GM18507 (cell line): ENCODE results near the gene ITGA8.
"Not testable (repeated sequence)": the region's sequence is repeated elsewhere in the genome, so short reads cannot be mapped to it uniquely, and the experiment has no call there.

Experiments
- DNase-seq: peaks from one replicate; pipeline ENCODE4 v3.0.0; 2011; ENCODE audit warnings: low read depth; ENCODE audit not compliant: insufficient read length; ENCODE audit errors: extremely low spot score
- FAIRE-seq: peaks from 2 replicates; lab custom pipeline; 2011; peaks lifted over from hg19 to GRCh38; lab: Jason Lieb, UNC

ITGA8 gene

GRCh38 chr10:15703151-15703880, 16.4 kb downstream of the ITGA8 start:
- DNase-seq, result no peak
- no peak for FAIRE-seq

DNA sequence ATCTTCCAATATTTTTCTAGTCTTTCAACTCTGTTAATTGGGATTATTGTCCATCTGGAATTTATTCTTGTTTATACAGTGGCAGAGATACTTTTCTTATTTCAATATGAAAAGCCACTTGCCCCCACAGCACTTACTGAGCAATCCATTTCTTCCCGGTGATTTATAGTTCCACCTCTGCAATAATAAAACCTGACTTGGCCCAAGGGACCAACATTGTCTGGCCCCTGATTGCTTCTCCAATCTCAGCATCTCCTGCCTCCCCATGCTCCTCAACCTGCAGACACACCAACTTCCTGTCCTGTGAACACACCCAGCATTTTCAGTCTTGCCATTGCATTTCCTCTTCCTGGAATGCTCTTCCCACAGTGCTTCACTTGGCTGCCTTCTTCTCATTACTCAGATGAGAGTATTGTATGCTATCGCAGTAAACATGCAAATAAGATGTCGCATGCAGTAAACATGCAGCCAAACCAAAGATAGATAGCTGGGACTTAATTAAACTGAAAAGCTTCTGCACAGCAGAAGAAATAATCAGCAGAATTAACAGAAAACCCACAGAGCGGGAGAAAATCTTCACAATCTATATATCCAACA, 19.5 kb downstream of the ITGA8 start:
- FAIRE-seq (no peak), DNase-seq (no peak)

GRCh38 chr10:15695852-15696251, 23.9 kb downstream of the ITGA8 start:
- FAIRE-seq, result no peak
- no peak for DNase-seq

- DNase-seq (no peak), FAIRE-seq (no peak)
Measured at GRCh38 chr10:15690031-15690430, 29.7 kb downstream of the ITGA8 start.

- DNase-seq (no peak), FAIRE-seq (no peak)
Measured at GRCh38 chr10:15684768-15685167, 35.0 kb downstream of the ITGA8 start.

DNA sequence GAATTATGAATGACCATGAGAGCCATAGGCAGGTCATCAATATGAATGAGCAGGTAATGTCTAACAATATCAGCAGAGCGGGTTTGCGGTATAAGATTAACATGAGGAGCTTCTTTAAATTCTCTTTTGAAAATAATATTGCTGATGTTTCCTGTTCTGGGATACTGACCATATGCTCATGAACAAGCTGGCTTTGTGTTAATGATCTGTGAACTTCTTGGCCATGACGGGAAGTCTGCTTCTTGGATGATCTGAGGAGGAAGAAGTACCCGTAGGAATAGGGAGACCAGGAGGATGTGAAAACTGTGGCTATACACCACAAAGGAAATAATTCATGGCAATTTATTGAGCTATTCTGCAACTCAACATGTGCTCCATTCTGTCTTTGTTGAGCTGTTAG, 38.6 kb downstream of the ITGA8 start:
- FAIRE-seq, result no peak
- DNase-seq, result no peak

GRCh38 chr10:15678851-15679250, 40.9 kb downstream of the ITGA8 start:
- FAIRE-seq (no peak), DNase-seq (no peak)

DNA sequence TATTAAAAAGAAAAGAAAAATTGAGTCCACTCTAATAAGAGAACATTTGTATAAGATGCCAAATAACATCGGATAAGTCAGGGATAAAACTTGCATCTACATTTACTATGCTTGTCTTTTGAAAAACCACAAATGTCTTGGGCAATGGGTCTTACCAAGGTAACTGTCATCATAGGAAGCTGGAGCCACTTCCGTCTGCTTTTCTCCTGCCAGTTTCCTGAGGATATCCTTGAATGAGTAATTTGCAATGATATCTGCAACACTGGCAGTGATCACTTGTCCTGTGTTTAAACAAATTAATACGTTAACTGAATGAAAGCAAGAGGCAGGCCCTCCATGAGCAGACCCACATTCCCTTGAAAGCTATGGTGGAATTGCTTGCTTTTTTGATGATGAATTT, 47.3 kb downstream of the ITGA8 start:
- DNase-seq (no peak), FAIRE-seq (no peak)

- no peak for DNase-seq
- no peak for FAIRE-seq
Measured at GRCh38 chr10:15670880-15671279, 48.8 kb downstream of the ITGA8 start.

GRCh38 chr10:15661574-15661973, 58.1 kb downstream of the ITGA8 start:
- FAIRE-seq, result no peak
- DNase-seq, result no peak

GRCh38 chr10:15660990-15661389, 58.7 kb downstream of the ITGA8 start:
- DNase-seq (no peak), FAIRE-seq (no peak)

GRCh38 chr10:15658069-15658702, 61.5 kb downstream of the ITGA8 start:
- DNase-seq (no peak), FAIRE-seq (no peak)

- FAIRE-seq (no peak), DNase-seq (no peak)
Measured at GRCh38 chr10:15652757-15653156, 67.0 kb downstream of the ITGA8 start.

- no peak for DNase-seq
- FAIRE-seq, result no peak
Measured at GRCh38 chr10:15652117-15652516, 67.6 kb downstream of the ITGA8 start.

DNA sequence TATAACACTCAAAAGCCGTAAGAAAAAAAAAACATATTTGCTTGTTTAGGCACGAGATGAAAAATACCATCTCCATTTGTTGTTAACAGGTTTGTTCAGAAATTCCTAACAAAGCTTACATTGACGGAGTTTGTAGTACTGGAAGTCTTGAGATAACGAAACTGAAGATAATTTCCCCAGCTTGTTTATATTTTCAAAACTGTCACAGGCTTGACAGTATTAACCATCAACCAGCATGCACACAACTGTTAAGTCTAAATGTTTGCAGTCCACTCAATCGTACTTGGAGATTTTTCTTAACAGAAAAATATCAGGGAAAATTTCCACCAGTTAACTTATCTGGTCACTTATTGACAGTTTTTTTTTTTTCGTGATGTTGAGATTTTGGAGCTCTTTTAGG, 68.5 kb downstream of the ITGA8 start:
- DNase-seq, result no peak

GRCh38 chr10:15642095-15642494, 77.6 kb downstream of the ITGA8 start:
- no peak for DNase-seq
- no peak for FAIRE-seq

More for the DNA sequence above, 68.5 kb downstream of the ITGA8 start:
- no peak for FAIRE-seq

DNA sequence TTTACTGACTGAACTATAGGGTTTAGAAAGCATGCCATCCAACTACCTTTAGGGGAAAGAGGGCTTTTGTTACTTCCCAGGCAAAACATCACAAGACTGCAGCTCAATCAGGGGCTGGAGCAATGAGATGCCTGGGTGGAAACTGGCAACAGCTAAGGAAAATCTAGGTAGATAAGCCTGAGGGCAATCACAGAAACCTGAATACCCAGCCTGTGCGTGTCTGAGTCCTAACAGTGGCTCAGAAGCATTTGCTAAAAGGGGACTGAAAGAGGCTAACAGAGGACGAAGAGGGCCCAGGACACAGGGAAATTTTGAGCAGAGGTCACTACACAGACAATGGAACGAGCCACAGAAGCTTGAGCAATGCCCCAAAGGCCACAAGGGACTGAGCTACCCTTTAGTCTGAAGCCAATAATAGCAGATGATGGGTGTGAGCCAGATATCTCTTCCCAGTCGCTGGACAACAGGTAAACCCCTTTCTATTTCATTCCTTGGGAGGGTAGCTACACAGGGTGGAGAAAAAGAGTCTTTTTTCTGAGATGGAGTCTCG, 79.1 kb downstream of the ITGA8 start:
- no peak for FAIRE-seq

DNA sequence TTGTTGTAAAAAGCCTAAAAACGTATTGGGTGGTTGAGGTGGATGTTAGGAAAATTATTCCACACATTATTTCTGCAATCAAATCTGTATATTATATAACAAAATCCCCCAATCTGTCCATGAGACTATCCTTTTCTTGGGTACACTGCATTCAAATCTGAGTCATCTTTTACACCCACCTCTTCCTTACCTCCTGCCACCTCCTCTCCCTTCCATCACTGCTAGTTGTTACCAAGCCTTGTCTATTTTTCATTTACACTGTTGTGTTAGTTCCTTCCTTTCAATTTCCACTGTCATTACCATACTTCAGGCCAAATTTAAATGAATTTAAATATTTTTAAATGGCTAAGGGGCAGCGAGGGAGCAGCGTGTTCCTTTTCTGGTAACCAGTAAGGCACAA, 83.3 kb downstream of the ITGA8 start:
- no peak for FAIRE-seq
- DNase-seq, result no peak

More for the DNA sequence above, 79.1 kb downstream of the ITGA8 start:
- DNase-seq, result no peak

DNA sequence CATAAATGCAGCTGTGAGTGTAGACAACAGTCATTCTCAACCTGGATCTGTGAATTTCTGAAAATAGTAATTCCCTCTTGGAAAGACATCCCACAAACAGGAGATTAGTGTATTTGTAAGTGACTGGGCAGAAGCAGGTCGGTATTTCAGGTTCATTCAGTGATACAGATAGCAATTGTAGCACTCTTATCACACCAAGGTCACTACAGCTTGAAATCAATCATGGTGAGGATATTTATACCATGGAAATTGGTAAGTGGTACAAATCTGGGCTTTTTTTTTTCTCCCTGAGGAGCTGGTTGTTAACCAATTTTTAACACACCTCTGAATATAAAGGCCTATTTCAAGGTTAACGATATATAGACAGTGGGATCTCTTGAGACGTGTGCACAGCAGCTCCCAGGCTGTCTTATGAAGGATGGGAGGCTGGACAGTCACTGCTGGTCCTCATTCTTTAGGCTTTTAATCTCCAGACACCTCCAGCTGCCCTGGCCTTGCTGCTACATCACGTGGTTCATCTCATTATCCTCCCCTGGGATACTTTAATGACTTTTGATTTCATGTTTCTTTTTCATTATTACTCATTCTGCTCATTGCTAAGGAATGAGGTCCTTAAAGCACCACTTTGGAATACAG, 87.1 kb downstream of the ITGA8 start:
- DNase-seq, result no peak
- FAIRE-seq, result no peak

- FAIRE-seq, DNase-seq: not testable (repeated sequence)
Measured at GRCh38 chr10:15631205-15631604, 88.5 kb downstream of the ITGA8 start.
